Activated T-cell treated with anti-CD3 and anti-CD28 coated beads, Interleukin-2, amount 50 U/mL, for 72 hours (primary cell): ENCODE data around the gene DMAC1. TPM values are rescaled to one million over a fixed set of nuclear protein-coding genes. Genes with fewer than 3 reads are reported as not detected.

Experiments
- ATAC-seq, 2 donors: fragments of 150-1000 bp; cut with Tn5 transposase; replicated peaks in 1 of 2; 2 replicates each; pipeline ENCODE4 v1.10.0; 2021; ENCODE audit warnings: moderate library complexity in 2 of 2, mild to moderate bottlenecking in 1 of 2
- DNase-seq, 2 donors: peaks; one replicate each; pipeline ENCODE4 v3.0.0; 2021 to 2022; ENCODE audit warnings: mixed read lengths in 1 of 2
- H3K27ac Mint-ChIP-seq: one replicate; pipeline ENCODE4 v1.8.0; 2022; ENCODE audit warnings: mild to moderate bottlenecking, moderate library complexity, mixed read lengths
- H3K27me3 Mint-ChIP-seq: one replicate; pipeline ENCODE4 v1.8.0; 2022; ENCODE audit warnings: low read depth, mixed read lengths
- H3K36me3 Mint-ChIP-seq, 2 donors: one replicate each; pipeline ENCODE4 v1.8.0; 2022; ENCODE audit warnings: mixed read lengths in 2 of 2, mild to moderate bottlenecking in 1 of 2; ENCODE audit not compliant: insufficient read depth in 2 of 2
- H3K4me1 Mint-ChIP-seq: one replicate; pipeline ENCODE4 v1.8.0; 2022; ENCODE audit warnings: low read depth, mixed read lengths
- H3K4me3 Mint-ChIP-seq, 2 donors: one replicate each; pipeline ENCODE4 v1.8.0; 2022; ENCODE audit warnings: mild to moderate bottlenecking in 2 of 2, mixed read lengths in 2 of 2, moderate library complexity in 2 of 2
- H3K9me3 Mint-ChIP-seq, 2 donors: one replicate each; pipeline ENCODE4 v1.8.0; 2022; ENCODE audit warnings: mixed read lengths in 2 of 2
- total RNA-seq, 2 donors: library from RNA; stranded (reverse); gene quantifications; one replicate each; pipeline ENCODE4 v1.2.3, GENCODE V29; 2022

The DMAC1 gene
- total RNA-seq, 2 donors from 2014 or later: 34.2 to 39.6 TPM

GRCh38 chr9:7802666-7803065 lies 3.1 kb upstream of the DMAC1 start:
- no peak for DNase-seq
- ATAC-seq: no peak
- peaks cover 0 to 3% of the 10 kb centered on the region in 2 donors for H3K36me3 Mint-ChIP-seq

DNA sequence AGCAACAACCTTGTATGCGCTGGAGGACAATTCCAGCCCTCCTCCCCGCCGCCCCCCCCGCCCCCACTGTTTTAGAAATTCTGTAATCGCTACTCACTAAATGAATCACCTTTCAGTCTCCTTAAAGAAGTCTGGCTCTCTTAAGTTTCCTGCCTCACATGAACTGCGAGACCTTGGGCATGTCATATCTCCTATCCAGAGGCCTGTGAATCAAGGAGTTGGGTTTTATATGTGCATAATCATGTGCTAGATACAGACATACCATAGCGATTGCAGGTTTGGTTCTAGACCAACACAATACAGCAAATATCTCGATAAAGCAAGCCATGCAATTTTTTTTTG lies 337 bp upstream of the DMAC1 start:
- peaks cover 34% of the 10 kb centered on the region for H3K4me1 Mint-ChIP-seq
- H3K36me3 Mint-ChIP-seq: peaks cover 1 to 9% of the 10 kb centered on the region in 2 donors
- ATAC-seq: peak; percentile 35 to 50
- H3K4me3 Mint-ChIP-seq: peak overlapping the region; percentile 84 to 95
- peak overlapping the region; percentile 98 for H3K27ac Mint-ChIP-seq
- DNase-seq: peak in 1 of 2 donors; percentile 8
- H3K27me3 Mint-ChIP-seq: no peaks in the 10 kb centered on the region
- no peaks in the 10 kb centered on the region for H3K9me3 Mint-ChIP-seq

More at GRCh38 chr9:7802666-7803065, 3.1 kb upstream of the DMAC1 start:
- Mint-ChIP-seq H3K4me3 (no peak overlapping the region), H3K27me3 (no peaks in the 10 kb centered on the region), H3K9me3 (no peaks in the 10 kb centered on the region), H3K27ac (no peak overlapping the region), H3K4me1 (peaks cover 18% of the 10 kb centered on the region)

DNA sequence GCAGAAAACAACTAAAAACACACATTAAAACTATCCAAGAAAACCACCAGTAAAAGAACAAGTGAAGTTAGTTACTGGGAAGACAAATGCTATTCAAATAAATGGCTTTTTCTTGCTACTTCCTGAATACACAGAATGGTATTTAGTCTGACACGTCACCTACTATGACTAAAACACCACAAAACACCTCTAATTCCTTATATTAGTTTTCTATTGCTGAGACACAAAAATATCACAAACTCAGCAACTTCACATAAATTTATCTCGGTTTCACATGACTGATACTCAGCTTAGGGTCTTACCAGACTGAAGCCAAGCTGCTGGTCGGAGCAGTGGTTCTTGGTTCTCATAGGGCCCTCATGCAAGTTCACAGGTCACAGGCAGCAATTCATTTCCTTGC lies 5.4 kb downstream of the DMAC1 start:
- peak overlapping the region; percentile 67 for H3K27ac Mint-ChIP-seq
- ATAC-seq: peak; percentile 8 to 30

DNA sequence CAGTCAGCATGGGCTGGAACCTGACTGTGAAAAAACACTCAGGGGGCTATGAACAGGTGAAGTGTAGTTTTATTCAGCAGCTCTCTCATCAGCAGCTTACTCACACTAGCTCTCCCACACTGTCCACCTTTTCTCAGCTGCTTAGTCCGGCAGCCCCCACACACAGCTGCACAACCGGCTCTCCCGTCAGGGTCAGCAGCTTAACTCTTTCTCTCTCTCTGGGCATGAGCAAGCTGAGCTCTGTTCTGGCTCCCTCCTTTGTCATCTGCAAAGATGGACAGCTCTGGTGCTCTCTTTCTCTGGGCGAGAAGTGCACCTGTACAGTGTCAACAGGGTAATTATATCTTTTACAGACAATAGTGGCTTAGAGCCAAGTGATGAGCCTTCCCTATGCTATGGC lies 8.2 kb downstream of the DMAC1 start:
- ATAC-seq (no peak), DNase-seq (no peak)
- Mint-ChIP-seq H3K4me3 (no peak overlapping the region), H3K9me3 (no peaks in the 10 kb centered on the region), H3K4me1 (peaks cover 12% of the 10 kb centered on the region), H3K27ac (no peak overlapping the region), H3K36me3 (peaks cover 10 to 19% of the 10 kb centered on the region in 2 donors), H3K27me3 (no peaks in the 10 kb centered on the region)

More for the DNA sequence above, 5.4 kb downstream of the DMAC1 start:
- no peak for DNase-seq
- peak overlapping the region in 1 of 2 donors; percentile 59 for H3K4me3 Mint-ChIP-seq
- no peaks in the 10 kb centered on the region for H3K27me3 Mint-ChIP-seq
- H3K4me1 Mint-ChIP-seq: peaks cover 23% of the 10 kb centered on the region
- H3K36me3 Mint-ChIP-seq: peaks cover 10 to 22% of the 10 kb centered on the region in 2 donors
- no peaks in the 10 kb centered on the region for H3K9me3 Mint-ChIP-seq

DNA sequence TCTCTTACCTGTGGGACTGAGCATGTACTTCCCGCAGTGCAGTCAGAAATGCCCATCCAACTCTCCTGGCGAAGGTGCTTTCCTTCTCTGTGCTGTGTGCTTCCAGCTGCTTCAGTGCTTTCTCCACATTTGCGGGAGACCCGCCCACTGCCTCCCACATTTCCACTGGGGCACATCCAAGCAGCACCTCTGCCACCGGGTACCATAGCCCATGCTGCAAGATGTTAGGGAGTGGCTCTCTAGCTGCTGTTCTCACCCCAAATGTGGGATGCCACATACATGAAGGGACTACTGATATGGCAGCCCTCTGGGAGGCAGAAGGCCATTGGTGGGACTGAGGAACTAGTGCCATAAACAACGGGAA lies 8.8 kb downstream of the DMAC1 start:
- Mint-ChIP-seq H3K27me3 (no peaks in the 10 kb centered on the region), H3K27ac (no peak overlapping the region), H3K4me3 (no peak overlapping the region), H3K9me3 (no peaks in the 10 kb centered on the region), H3K36me3 (peaks cover 10 to 14% of the 10 kb centered on the region in 2 donors), H3K4me1 (peaks cover 6% of the 10 kb centered on the region)
- ATAC-seq: no peak
- no peak for DNase-seq

- Mint-ChIP-seq H3K27me3 (no peaks in the 10 kb centered on the region), H3K27ac (no peak overlapping the region)
- DNase-seq: no peak
Measured at GRCh38 chr9:7790022-7790818, 9.4 kb downstream of the DMAC1 start.

DNA sequence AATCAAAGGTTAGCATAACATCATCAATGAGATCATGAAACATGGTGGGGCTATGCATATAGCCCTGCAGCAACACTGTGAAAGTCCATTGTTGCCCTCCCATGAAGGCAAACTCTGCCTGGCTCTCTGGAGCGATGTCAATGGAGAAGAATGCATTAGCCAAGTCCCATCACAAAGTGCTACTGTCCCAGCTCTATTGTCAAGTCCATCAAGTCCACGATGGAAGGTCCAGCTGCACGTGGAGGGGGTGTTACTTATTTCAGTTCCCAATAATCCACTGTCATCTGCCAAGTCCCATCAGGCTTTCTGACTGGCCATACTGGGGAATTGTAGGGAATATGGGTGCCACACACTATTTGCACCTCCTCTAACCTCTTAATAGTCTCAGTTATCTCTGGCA lies 10.8 kb downstream of the DMAC1 start:
- H3K27ac Mint-ChIP-seq: no peak overlapping the region
- ATAC-seq: no peak

More at GRCh38 chr9:7790022-7790818, 9.4 kb downstream of the DMAC1 start:
- no peak for ATAC-seq
- H3K36me3 Mint-ChIP-seq: peaks cover 10 to 13% of the 10 kb centered on the region in 2 donors
- no peak overlapping the region for H3K4me3 Mint-ChIP-seq
- H3K4me1 Mint-ChIP-seq: no peaks in the 10 kb centered on the region
- H3K9me3 Mint-ChIP-seq: no peaks in the 10 kb centered on the region

GRCh38 chr9:7785813-7786212 lies 13.8 kb downstream of the DMAC1 start:
- Mint-ChIP-seq H3K36me3 (peaks cover under 1 to 1% of the 10 kb centered on the region in 2 donors), H3K27ac (no peak overlapping the region), H3K27me3 (no peaks in the 10 kb centered on the region), H3K9me3 (no peaks in the 10 kb centered on the region), H3K4me1 (peaks cover 6% of the 10 kb centered on the region), H3K4me3 (no peak overlapping the region)
- no peak for ATAC-seq
- DNase-seq: no peak

More for the DNA sequence above, 10.8 kb downstream of the DMAC1 start:
- Mint-ChIP-seq H3K9me3 (no peaks in the 10 kb centered on the region), H3K36me3 (peaks cover 10 to 13% of the 10 kb centered on the region in 2 donors), H3K4me3 (no peak overlapping the region), H3K4me1 (peaks cover 6% of the 10 kb centered on the region), H3K27me3 (no peaks in the 10 kb centered on the region)
- no peak for DNase-seq

- Mint-ChIP-seq H3K27ac (no peak overlapping the region), H3K36me3 (peaks cover 0 to 1% of the 10 kb centered on the region in 2 donors), H3K4me1 (peaks cover 6% of the 10 kb centered on the region), H3K4me3 (no peak overlapping the region), H3K27me3 (no peaks in the 10 kb centered on the region), H3K9me3 (no peaks in the 10 kb centered on the region)
- DNase-seq: no peak
- ATAC-seq: no peak
Measured at GRCh38 chr9:7784472-7784871, 15.1 kb downstream of the DMAC1 start.

DNA sequence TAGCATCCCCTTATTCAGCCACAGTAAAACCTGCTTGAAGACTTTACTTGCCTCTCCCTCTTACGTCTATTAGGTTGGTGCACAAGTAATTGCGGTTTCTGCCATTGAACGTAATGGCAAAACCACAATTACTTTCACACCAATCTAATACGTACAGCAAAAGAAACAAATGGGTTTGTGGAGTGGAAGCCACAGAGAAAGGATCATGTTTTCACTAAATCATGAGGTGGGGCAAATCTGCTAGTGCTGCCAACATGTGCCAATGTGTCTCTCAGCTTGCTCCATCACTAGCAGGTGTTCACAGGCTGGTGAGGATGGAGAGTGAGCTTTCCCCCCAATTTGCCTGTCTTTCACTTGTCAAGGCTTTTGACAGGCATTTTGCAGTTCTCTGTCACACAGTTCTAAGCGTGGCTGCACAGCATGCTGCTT lies 15.9 kb downstream of the DMAC1 start:
- H3K27ac Mint-ChIP-seq: no peak overlapping the region
- H3K27me3 Mint-ChIP-seq: no peaks in the 10 kb centered on the region
- no peaks in the 10 kb centered on the region for H3K9me3 Mint-ChIP-seq
- DNase-seq (no peak), ATAC-seq (no peak)
- H3K4me3 Mint-ChIP-seq: no peak overlapping the region
- H3K4me1 Mint-ChIP-seq: peaks cover 6% of the 10 kb centered on the region
- peaks cover 0 to 1% of the 10 kb centered on the region in 2 donors for H3K36me3 Mint-ChIP-seq

- Mint-ChIP-seq H3K36me3 (no peaks in the 10 kb centered on the region), H3K4me3 (no peak overlapping the region), H3K27me3 (no peaks in the 10 kb centered on the region), H3K4me1 (peaks cover 6% of the 10 kb centered on the region), H3K9me3 (no peaks in the 10 kb centered on the region), H3K27ac (no peak overlapping the region)
- ATAC-seq: no peak
- DNase-seq: no peak
Measured at GRCh38 chr9:7782400-7783120, 17.0 kb downstream of the DMAC1 start.

GRCh38 chr9:7780261-7780988 lies 19.2 kb downstream of the DMAC1 start:
- Mint-ChIP-seq H3K36me3 (no peaks in the 10 kb centered on the region), H3K4me1 (peaks cover 6% of the 10 kb centered on the region), H3K27ac (no peak overlapping the region), H3K9me3 (no peaks in the 10 kb centered on the region), H3K4me3 (no peak overlapping the region), H3K27me3 (no peaks in the 10 kb centered on the region)
- ATAC-seq (no peak), DNase-seq (no peak)
